Neural progenitor cell (in vitro differentiated cells): ENCODE results near the gene SLBP. TPM values are rescaled to one million over a fixed set of nuclear protein-coding genes. Genes with fewer than 3 reads are reported as not detected.
A peak's percentile ranks its signal among the peaks of the same experiment; 100 is the strongest.

Experiments
- DNase-seq: peaks from one replicate; pipeline ENCODE4 v3.0.0-alpha.2; 2016; ENCODE audit warnings: low spot score
- H2AFZ ChIP-seq: fragments of 200-600 bp; sonication (generic); replicated peaks from 2 replicates; pipeline ENCODE4 v1.6.1; 2016; ENCODE audit warnings: antibody characterized with exemption
- H3F3A ChIP-seq: fragments of 200-600 bp; sonication (generic); 2 replicates; pipeline ENCODE4 v1.6.1; 2016; ENCODE audit warnings: antibody characterized with exemption, low read depth
- H3K27ac ChIP-seq: fragments of 200-600 bp; sonication (generic); 2 replicates; pipeline ENCODE4 v1.5.1; 2016; ENCODE audit warnings: mild to moderate bottlenecking
- H3K27me3 ChIP-seq: fragments of 200-600 bp; sonication (generic); 2 replicates; pipeline ENCODE4 v1.6.1; 2016; ENCODE audit warnings: mild to moderate bottlenecking, moderate library complexity
- H3K36me3 ChIP-seq: fragments of 200-600 bp; sonication (generic); 2 replicates; pipeline ENCODE4 v1.5.1; 2016
- H3K4me1 ChIP-seq: fragments of 200-600 bp; sonication (generic); 2 replicates; pipeline ENCODE4 v1.6.1; 2016; ENCODE audit warnings: mixed run types
- H3K4me2 ChIP-seq: fragments of 200-600 bp; sonication (generic); 2 replicates; pipeline ENCODE4 v1.6.1; 2016
- H3K4me3 ChIP-seq: fragments of 200-600 bp; sonication (generic); 2 replicates; pipeline ENCODE4 v1.5.1; 2016
- H3K79me2 ChIP-seq: fragments of 200-600 bp; sonication (generic); 2 replicates; pipeline ENCODE4 v1.6.1; 2016; ENCODE audit warnings: low read depth
- H3K9ac ChIP-seq: fragments of 200-600 bp; sonication (generic); 2 replicates; pipeline ENCODE4 v1.6.1; 2016
- H3K9me3 ChIP-seq: fragments of 200-600 bp; sonication (generic); 2 replicates; pipeline ENCODE4 v1.5.1; 2016; ENCODE audit warnings: low read depth
- H4K20me1 ChIP-seq: fragments of 200-600 bp; sonication (generic); 2 replicates; pipeline ENCODE4 v1.6.1; 2016; ENCODE audit warnings: low read depth
- H3K27ac Mint-ChIP-seq: 3 replicates; pipeline ENCODE4 v1.8.0; 2021; ENCODE audit warnings: mixed read lengths
- H3K27me3 Mint-ChIP-seq: 2 replicates; pipeline ENCODE4 v1.8.0; 2022; ENCODE audit warnings: low read depth, mild to moderate bottlenecking, inconsistent platforms, moderate library complexity, mixed read lengths; ENCODE audit not compliant: insufficient read depth
- H3K36me3 Mint-ChIP-seq: 3 replicates; pipeline ENCODE4 v1.8.0; 2021; ENCODE audit warnings: mixed read lengths
- H3K4me1 Mint-ChIP-seq: 3 replicates; pipeline ENCODE4 v1.8.0; 2021; ENCODE audit warnings: mixed read lengths
- H3K4me3 Mint-ChIP-seq: 3 replicates; pipeline ENCODE4 v1.8.0; 2021; ENCODE audit warnings: mild to moderate bottlenecking, moderate library complexity, mixed read lengths
- H3K9me3 Mint-ChIP-seq: 3 replicates; pipeline ENCODE4 v1.8.0; 2020; ENCODE audit warnings: mixed read lengths
- CTCF ChIP-seq: fragments of 200-600 bp; sonication (generic); IDR thresholded peaks from 2 replicates; pipeline ENCODE4 v1.5.1; 2017; ENCODE audit warnings: antibody characterized with exemption, mild to moderate bottlenecking
- EZH2 ChIP-seq: fragments of 200-600 bp; sonication (generic); IDR thresholded peaks from 2 replicates; pipeline ENCODE4 v1.6.1; 2017; ENCODE audit warnings: antibody characterized with exemption, mild to moderate bottlenecking, moderate library complexity
- EZH2phosphoT487 ChIP-seq: fragments of 200-600 bp; sonication (generic); IDR thresholded peaks from 2 replicates; pipeline ENCODE4 v1.6.1; 2017; ENCODE audit warnings: antibody characterized with exemption
- total RNA-seq: library from RNA; depleted of rRNA; stranded (reverse); fragments of >200 nt; gene quantifications from 2 replicates; pipeline ENCODE4 v1.2.3, GENCODE V29; 2015; ENCODE audit warnings: low replicate concordance

The SLBP gene
- total RNA-seq, 1 donor from 2014 or later = 119 TPM

GRCh38 chr4:1749370-1749769, 37.3 kb upstream of the SLBP start:
- Histone ChIP-seq H3K27ac (no peak overlapping the region), H4K20me1 (peaks cover 20% of the 10 kb centered on the region), H3K4me2 (no peak overlapping the region), H3K4me3 (no peak overlapping the region), H3K9me3 (no peaks in the 10 kb centered on the region), H3K9ac (no peak overlapping the region), H2AFZ (no peak overlapping the region), H3F3A (peaks cover 28% of the 10 kb centered on the region), H3K79me2 (no peaks in the 10 kb centered on the region), H3K27me3 (peaks cover 6% of the 10 kb centered on the region), H3K36me3 (no peaks in the 10 kb centered on the region), H3K4me1 (peaks cover 10% of the 10 kb centered on the region)
- H3K9me3 Mint-ChIP-seq = no peaks in the 10 kb centered on the region
- H3K27me3 Mint-ChIP-seq = peaks cover 2% of the 10 kb centered on the region
- peaks cover 3% of the 10 kb centered on the region for H3K4me1 Mint-ChIP-seq
- no peak for DNase-seq
- H3K4me3 Mint-ChIP-seq = no peak overlapping the region
- H3K27ac Mint-ChIP-seq = no peak overlapping the region
- H3K36me3 Mint-ChIP-seq = peaks cover 2% of the 10 kb centered on the region
- TF ChIP-seq CTCF (no peak), EZH2phosphoT487 (no peak)

GRCh38 chr4:1748465-1748995, 36.4 kb upstream of the SLBP start:
- H3K27me3 ChIP-seq = peaks cover 6% of the 10 kb centered on the region
- no peaks in the 10 kb centered on the region for H3K79me2 ChIP-seq
- peak overlapping the region; percentile 90 for H2AFZ ChIP-seq
- DNase-seq = peak; percentile 92
- H3K9ac ChIP-seq = no peak overlapping the region
- peaks cover 20% of the 10 kb centered on the region for H4K20me1 ChIP-seq
- peaks cover 4% of the 10 kb centered on the region for H3K36me3 Mint-ChIP-seq
- no peak overlapping the region for H3K27ac Mint-ChIP-seq
- peaks cover 2% of the 10 kb centered on the region for H3K27me3 Mint-ChIP-seq
- no peaks in the 10 kb centered on the region for H3K9me3 Mint-ChIP-seq
- peaks cover 30% of the 10 kb centered on the region for H3F3A ChIP-seq
- H3K27ac ChIP-seq = no peak overlapping the region
- no peaks in the 10 kb centered on the region for H3K36me3 ChIP-seq
- TF ChIP-seq CTCF (peak; percentile 92), EZH2phosphoT487 (no peak)
- peak overlapping the region; percentile 70 for H3K4me2 ChIP-seq
- peaks cover 10% of the 10 kb centered on the region for H3K4me1 ChIP-seq
- H3K4me3 ChIP-seq = peak overlapping the region; percentile 26
- H3K4me3 Mint-ChIP-seq = no peak overlapping the region
- peaks cover 3% of the 10 kb centered on the region for H3K4me1 Mint-ChIP-seq
- no peaks in the 10 kb centered on the region for H3K9me3 ChIP-seq

GRCh38 chr4:1747603-1747967, 35.5 kb upstream of the SLBP start:
- peaks cover 6% of the 10 kb centered on the region for H3K27me3 ChIP-seq
- H2AFZ ChIP-seq = no peak overlapping the region
- H3K9me3 ChIP-seq = no peaks in the 10 kb centered on the region
- H3K4me2 ChIP-seq = no peak overlapping the region
- H3K4me1 ChIP-seq = peaks cover 10% of the 10 kb centered on the region
- Mint-ChIP-seq H3K4me3 (no peak overlapping the region), H3K4me1 (peaks cover 3% of the 10 kb centered on the region), H3K27ac (no peak overlapping the region), H3K36me3 (peaks cover 6% of the 10 kb centered on the region), H3K27me3 (peaks cover 2% of the 10 kb centered on the region), H3K9me3 (no peaks in the 10 kb centered on the region)
- no peak for DNase-seq
- no peak overlapping the region for H3K9ac ChIP-seq
- no peaks in the 10 kb centered on the region for H3K79me2 ChIP-seq
- H3K27ac ChIP-seq = no peak overlapping the region
- TF ChIP-seq EZH2 (no peak), EZH2phosphoT487 (no peak), CTCF (no peak)
- peaks cover 30% of the 10 kb centered on the region for H3F3A ChIP-seq
- no peak overlapping the region for H3K4me3 ChIP-seq
- no peaks in the 10 kb centered on the region for H3K36me3 ChIP-seq
- peaks cover 20% of the 10 kb centered on the region for H4K20me1 ChIP-seq
